NCI-H2029 treated with DMSO at 0.1 percent for 48 hours (cell line): Measurements from ENCODE around the gene CCDC88C.
"Not testable (repeated sequence)": the region's sequence is repeated elsewhere in the genome, so short reads cannot be mapped to it uniquely, and the experiment has no call there.

Experiments used
- DNase-seq: peaks from one replicate; lab custom pipeline; 2025; lab: John Stamatoyannopoulos, UW

Gene CCDC88C

GRCh38 chr14:91417120-91417982, at the start of gene CCDC88C:
Gene CCDC88C, minus strand, starts transcription at chr14:91417820. Its CDS starts 130 bp downstream, at chr14:91417690.
- no peak for DNase-seq

GRCh38 chr14:91466192-91466591, 48.6 kb upstream of the CCDC88C start:
- no peak for DNase-seq

DNA sequence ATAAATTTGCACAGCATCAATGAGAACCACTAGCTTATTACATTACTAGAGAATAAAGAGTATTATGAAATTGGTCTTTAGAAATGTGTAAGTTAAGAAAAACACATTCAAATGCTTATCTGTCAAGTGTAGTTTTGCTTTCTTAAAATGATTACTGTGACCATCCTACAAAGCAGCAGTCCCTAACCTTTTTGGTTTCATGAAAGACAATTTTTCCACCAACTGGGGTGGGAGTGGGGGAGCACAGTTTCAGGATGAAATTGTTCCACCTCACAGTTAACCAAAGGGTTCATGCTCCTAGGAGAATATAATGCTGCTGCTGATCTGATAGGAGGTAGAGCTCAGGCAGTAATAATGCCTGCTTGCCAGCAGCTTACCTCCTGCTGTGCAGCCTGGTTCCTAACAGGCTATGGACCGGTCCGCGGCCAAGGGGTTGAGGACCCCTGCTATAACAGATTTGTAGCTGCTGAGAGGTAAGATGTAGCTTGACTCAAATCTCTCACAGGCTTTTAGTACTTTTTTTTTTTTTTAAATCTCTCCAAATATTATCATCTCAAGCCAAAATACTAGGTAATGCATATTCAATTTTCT, 47.1 kb upstream of the CCDC88C start:
- DNase-seq, result no peak

DNA sequence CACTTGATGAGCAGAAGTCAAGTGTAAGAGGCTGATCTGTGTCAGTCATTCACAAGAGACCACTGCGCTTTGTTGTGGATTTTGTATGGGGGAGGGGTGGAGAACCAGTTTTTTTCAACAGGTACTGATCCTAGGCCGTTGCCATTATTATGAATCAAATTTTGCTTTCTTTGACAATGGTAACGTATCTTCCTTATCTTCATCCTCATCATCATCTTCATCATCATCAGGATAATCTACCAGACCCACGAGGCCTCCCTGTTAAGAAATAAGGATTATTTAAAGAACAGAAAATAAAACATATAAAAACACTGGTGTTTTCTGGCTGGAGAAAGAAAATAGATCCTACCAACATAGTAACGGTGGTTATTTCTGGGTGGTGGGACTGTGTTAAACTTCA, 41.0 kb upstream of the CCDC88C start:
- no peak for DNase-seq

GRCh38 chr14:91456283-91456682, 38.7 kb upstream of the CCDC88C start:
- no peak for DNase-seq

GRCh38 chr14:91454580-91454979, 37.0 kb upstream of the CCDC88C start:
- DNase-seq, result no peak

GRCh38 chr14:91454155-91454554, 36.5 kb upstream of the CCDC88C start:
- DNase-seq, result no peak

DNA sequence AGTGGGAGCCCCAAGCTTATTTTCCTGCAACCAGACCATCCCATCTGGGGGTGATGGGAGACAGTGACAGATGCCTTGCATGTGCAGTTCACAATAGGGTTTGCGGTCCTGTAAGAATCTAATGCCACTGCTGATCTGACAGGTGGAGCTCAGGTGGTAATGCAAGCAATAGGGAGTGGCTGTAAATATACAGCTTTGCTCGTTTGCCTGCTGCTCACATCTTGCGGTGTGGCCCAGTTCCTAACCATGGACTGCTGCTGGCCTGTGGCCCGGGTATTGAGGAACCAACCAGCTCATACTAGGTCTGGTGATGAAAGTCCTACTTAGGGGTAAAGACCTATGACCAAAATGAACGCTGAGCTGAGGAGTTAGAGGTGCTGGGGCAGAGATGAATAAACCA, 36.1 kb upstream of the CCDC88C start:
- DNase-seq, result no peak

- no peak for DNase-seq
Measured at GRCh38 chr14:91444335-91445020, 26.9 kb upstream of the CCDC88C start.

- no peak for DNase-seq
Measured at GRCh38 chr14:91439345-91439744, 21.7 kb upstream of the CCDC88C start.

DNA sequence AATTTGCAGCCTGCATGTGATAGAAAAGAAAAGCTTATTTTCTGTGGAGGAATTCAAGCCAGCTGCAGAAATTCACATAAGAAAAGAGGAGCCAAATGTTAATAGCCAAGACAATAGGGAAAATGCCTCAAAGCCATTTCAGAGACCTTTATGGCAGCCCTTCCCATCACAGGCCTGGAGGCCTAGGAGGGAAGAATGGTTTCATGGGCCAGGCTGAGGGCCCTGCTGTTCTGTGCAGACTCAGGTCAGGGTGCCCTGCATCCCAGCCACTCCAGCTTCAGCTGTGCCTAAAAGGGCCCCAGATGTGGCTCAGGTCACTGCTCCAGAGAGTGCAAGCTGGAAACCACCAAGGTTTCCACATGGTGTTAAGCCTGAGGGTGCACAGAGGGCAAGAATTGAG, 21.2 kb upstream of the CCDC88C start:
- DNase-seq, result no peak

DNA sequence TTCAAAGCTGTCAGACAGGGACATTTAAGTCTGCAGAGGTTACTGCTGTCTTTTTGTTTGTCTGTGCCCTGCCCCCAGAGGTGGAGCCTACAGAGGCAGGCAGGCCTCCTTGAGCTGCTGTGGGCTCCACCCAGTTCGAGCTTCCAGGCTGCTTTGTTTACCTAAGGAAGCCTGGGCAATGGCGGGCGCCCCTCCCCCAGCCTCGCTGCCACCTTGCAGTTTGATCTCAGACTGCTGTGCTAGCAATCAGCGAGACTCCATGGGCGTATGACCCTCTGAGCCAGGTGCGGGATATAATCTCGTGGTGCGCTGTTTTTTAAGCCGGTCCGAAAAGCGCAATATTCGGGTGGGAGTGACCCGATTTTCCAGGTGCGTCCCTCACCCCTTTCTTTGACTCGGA, 18.6 kb upstream of the CCDC88C start:
- not testable (repeated sequence) for DNase-seq

DNA sequence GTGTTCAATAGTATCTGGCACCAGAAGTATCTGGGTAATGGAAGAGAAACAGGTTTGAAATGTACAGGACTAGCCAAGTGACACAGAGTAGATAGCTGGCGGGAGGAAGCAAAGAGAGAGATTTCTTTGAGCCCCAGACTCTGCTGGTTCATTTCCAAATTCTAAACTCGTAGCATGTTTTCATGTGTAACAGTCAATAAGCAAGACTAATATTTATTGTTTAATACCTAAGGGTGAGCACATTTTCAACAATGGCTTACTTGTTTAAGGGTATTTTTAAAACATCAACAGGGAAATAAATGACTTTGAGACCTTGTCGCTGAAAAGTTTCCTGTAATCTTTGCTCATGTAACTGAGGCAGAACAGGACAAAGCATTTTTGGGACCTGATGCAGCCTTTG, 11.8 kb upstream of the CCDC88C start:
- no peak for DNase-seq

GRCh38 chr14:91428931-91429330, 11.3 kb upstream of the CCDC88C start:
- DNase-seq, result not testable (repeated sequence)

- not testable (repeated sequence) for DNase-seq
Measured at GRCh38 chr14:91425531-91425944, 7.9 kb upstream of the CCDC88C start.

DNA sequence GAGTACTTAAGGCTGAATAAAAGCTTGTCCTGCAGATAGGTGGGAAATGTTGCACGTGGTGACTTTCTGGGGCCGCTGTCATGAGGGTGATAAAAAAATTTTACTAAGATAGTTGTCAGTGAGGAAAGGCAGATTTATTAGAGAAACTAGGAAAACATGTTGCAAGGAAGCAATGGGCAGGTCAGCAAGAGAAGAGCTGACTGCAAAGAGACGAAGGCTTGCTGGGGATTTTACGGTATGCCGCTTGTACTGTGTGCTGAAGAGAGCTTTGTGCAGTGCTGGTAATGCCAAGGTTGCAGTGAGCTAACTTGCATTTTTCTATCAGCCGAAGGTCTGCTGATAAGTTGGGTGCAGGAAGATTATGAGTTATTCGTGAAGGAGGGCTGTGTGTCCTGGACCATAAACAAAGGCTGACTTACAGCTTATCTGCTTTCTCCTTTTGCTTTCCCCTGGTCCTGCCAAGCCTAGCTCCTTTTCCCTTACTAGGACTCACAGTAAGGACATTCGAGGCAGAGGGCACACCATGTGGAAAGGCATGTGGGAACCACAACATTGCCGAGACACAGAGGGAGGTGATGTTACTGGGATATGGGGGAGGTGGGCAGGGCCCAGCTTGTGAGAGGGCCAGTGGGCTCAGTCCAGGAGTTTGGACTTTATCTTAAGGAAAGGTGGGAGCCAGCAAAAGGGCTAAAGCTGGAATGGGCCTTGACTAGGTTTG, 7.4 kb upstream of the CCDC88C start:
- DNase-seq, result no peak

DNA sequence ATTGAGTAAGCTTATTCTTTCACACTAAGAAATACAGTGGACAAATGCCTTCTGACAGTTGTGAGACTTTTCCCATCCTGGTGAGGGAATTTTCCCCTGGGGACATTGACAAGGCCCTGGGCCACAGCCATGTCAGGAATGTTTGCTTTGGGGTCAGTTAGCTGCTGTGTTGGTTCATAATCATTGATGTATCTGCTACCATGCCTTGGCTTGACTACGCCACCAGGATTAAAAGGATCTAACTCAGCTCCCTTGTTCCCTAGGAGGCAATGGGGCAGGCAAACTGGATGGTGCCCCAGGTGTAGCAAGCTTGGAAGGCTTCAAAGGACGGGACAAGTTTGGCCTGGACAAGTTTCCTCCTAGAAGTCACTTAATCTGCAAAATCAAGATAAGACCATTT, 3.1 kb upstream of the CCDC88C start:
- no peak for DNase-seq

DNA sequence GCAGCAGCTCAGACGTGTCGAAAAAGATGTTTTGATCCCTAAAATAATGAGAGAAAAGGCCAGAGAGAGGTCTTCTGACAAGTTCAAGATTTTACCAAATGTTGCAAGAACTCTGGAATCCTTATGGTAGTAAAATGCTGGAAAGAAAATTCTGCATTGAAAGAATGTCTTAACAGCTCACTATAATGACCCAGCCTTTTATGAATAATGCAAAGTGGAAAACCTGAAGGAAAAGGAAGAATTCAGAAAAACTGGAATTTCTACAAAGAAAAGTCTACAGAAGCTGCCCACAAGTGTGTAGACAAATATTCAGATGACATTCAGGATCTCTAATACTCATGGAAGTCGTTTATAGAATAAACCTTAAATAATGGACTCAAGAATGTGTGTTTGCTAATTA, 1.8 kb upstream of the CCDC88C start:
- no peak for DNase-seq

DNA sequence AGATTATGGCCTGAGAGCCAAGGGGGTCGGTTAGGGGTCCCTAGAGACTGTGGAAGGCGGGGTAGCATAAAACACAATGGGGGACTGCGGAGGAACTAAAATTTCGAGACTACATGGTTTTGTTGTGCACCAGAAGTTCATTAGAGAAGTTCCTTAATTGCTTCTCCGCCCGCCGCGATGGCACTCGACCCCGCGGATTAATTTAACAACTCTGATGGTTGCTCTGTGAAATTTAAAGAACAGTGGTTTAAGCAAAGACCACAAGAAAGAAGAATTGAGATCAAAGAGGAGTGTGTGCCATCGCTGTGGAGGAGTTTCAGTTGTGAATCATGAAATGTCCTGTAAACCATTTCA, 1.4 kb upstream of the CCDC88C start:
- DNase-seq, result no peak

DNA sequence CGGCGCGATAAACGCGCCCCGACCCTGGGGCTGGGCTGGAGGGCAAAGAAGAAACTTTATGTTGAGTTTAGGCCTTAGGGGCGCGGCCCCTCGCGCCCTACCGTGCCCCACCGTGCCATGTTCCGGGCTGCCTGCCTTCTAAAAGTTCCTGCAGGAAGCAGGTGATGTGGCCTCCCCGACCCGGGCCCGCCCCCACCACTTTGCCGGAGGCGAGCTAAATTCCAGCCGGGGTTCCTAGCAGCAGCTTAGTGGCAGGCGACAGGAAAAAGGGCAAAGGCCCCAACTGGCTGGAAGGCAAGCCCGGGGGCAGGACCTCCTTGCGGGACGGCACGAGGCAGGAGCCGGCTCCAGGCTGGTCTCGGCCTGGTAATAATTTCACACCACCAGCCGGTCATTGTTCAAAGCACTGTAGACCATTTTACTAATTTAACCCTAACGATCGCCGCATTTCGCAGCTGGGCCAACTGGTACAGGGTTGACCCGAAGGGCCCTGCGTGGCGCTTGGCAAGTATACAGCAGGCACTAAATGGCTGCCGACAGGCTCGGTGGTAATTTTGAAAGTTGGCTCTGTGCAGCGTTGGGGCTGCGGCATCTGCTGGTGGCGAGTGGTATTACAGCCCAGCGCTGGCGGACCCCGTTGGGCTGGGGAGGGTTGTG, 895 bp upstream of the CCDC88C start:
- no peak for DNase-seq

- no peak for DNase-seq
Measured at GRCh38 chr14:91417983-91418386, 365 bp upstream of the CCDC88C start.

GRCh38 chr14:91416744-91417119, 888 bp downstream of the CCDC88C start:
- DNase-seq, result no peak
